TTC549 (cell line): ENCODE data around the gene SRRD.
"Not testable (repeated sequence)": the region's sequence is repeated elsewhere in the genome, so short reads cannot be mapped to it uniquely, and the experiment has no call there.

Experiments used
- FAIRE-seq: peaks from 2 replicates; lab custom pipeline; 2012; peaks lifted over from hg19 to GRCh38; lab: Jason Lieb, UNC

SRRD gene, protein sequence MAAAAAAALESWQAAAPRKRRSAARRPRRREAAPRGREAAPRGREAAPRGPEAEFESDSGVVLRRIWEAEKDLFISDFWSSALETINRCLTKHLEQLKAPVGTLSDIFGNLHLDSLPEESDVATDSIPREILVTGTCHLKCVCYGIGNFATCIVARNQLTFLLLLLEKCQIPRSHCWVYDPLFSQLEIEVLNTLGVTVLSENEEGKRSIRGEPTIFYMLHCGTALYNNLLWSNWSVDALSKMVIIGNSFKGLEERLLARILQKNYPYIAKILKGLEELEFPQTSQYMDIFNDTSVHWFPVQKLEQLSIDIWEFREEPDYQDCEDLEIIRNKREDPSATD

DNA sequence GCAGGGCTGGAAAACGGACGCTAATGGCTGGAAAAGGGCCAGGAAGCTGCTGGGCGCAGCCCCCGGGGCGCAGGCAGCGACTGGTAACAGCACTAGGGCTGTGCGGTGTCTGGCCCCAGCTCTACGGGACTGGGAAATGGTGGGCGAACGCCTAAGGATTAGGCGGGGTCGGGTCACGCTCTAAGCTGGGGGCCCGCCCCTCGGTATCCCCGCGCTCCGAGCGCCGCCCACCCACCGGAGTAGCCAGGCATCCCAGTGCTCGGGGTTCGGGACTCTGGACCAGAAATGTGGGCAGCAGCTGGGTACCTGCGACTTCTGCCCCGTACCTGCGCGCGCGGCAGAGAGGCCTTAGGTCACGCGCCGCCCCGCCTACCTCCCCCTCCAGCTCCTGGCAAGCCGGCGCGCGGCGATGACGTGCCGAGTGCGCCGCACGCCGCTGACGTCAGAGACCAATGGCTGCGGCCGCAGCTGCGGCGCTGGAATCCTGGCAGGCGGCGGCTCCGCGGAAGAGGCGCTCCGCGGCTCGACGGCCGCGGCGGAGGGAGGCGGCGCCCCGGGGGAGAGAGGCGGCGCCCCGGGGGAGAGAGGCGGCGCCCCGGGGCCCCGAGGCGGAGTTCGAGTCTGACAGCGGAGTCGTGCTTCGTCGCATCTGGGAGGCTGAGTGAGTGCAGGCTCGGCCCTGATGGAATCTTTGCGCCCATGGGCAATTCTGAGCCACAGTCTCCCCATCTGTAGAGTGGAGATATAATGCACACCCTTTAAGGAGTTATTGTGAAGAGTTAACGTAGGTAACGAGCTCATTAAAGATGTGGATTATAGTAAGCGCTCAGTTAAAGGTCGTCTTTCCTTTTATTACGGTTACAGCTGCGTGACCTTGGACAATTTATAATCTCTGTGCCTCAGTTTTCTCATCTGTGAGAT lies at the start of gene SRRD, which contains the start of gene HPS4:
TSS of gene SRRD (plus strand) at position 439 of the 921 bp plus-strand sequence. CDS start at position 453, 14 bp downstream.
TSS of gene HPS4 (minus strand) at position 345 of the 921 bp plus-strand sequence. CDS start 2,021 bp downstream, outside the sequence.
- FAIRE-seq: no peak

DNA sequence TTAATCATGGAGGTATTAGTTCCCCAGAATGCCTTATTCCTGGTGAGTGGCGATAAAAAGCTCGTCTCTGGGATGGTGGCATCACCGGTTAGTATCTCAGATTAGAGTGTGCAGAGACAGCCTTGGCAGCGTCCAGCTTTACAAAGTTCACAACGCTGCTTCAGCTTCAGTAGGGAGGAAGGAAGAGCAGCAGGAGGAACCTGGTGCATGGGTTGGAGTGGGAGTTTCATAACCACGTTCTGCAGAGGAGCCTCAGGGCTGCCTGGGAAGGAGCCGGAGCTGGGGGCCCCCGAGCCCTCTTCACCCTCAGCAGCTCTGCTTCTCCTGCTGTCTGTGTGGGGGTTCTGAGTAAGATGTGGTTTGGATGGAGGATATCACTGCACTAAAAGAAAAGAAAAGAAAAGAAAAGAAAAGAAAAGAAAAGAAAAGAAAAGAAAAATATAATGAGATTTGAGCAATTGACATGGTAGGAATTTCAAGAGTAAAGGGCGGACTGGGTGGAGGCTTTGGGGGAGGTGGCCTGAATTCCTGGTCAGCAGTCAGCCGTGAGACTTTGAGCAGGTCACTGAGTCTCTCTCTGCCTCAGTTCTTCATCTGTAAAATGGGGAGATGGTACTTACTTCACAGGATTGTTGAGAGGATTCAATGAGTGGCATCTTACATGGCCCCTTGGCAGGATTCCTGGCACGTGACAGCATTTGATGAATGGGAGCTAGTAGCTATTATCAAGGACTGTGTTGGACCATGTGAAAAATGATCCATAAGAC lies 48.2 kb upstream of the SRRD start:
- no peak for FAIRE-seq

DNA sequence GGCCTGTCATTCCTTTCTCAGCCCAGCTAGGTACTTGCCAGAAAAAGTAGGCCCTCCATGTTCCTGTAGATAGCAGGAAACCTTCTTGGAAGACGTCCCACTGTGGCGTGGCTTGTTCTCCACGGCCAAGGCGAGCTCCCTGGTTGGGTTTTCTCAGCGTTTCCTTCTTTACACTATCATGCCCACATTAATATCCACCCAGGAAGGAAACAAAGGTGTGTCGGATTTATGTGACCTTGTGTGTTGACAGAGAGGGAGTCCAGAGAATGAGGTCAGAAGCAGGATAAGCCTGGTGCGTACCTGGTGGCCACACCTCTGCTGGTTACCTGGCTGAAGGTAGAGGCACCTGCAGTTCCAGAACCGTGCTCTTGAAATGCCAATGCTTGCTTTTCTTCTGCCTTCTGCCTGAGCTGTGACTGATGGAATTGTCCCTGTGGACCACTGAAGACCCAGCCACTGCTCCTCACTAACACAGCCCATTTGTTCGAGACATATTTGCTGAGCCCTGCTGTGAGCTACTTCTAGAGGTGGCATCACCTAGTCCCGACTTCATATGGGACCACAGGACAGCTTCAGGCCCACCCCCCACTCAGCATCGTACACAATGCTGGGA lies 46.7 kb upstream of the SRRD start:
- no peak for FAIRE-seq

DNA sequence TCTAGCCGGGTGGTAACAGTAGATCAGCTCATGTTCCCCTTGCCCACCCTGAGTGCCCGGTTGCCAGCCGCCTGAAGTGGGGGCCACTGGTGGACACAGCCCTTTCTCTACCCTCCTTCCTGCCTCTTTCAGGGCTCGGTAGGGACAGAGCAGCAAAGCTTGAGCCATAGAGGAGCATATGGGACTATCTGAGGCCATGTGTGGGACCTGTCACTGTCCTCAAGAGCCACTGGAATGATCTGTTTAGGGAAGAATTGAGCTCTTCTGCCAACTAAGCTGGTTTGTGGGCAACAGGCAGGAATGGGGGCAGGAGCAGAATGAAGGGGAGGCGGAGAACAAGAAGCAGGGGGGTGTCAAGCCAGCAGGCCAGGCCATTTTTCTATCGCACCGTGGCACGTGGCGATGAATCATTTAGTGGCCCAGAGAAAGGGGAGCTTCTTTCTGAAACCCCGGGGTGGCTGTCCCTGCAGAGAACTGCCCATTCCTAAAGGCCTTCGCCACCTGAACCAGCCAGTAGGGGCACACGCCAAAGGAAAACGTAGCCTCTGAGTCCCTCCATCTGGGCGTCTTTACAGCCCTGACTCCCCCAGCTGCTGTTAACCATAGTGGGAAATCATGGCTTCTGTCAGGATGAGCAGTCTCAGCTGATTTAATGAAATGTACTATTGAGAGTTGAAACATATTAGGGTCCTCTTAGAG lies 45.8 kb upstream of the SRRD start:
- FAIRE-seq: no peak

DNA sequence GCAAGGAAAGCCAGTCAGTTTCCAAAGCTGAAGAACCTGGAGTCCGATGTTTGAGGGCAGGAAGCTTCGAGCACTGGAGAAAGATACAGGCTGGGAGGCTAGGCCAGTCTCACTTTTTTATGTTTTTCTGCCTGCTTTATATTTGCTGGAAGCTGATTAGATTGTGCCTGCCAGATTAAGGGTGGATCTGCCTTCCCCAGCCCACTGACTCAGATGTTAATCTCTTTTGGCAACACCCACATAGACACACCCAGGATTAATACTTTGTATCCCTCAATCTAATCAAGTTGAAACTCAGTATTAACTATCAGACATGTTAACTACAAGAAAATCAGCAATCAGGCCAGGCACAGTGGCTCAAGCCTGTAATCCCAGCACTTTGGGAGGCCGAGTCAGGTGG lies 44.9 kb upstream of the SRRD start:
- FAIRE-seq: not testable (repeated sequence)

DNA sequence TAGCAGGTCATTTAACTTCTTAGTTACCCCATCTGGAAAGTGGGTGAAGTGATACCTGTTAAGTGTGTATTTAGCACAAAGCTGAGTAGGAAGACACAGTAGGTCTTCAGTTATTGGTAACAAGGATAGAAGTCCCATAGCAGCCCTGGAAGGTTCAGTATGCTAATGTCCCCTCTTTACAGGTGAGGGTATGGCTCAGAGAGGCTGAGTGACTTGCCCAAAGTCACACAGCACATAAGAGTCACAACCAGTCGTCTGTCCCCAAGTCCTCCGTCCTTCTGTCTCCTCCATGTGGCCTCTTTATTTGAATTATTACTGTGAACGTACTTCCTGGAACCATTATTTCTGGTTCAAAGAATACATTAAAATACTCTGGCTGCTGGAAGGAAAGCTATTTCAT lies 44.1 kb upstream of the SRRD start:
- no peak for FAIRE-seq

DNA sequence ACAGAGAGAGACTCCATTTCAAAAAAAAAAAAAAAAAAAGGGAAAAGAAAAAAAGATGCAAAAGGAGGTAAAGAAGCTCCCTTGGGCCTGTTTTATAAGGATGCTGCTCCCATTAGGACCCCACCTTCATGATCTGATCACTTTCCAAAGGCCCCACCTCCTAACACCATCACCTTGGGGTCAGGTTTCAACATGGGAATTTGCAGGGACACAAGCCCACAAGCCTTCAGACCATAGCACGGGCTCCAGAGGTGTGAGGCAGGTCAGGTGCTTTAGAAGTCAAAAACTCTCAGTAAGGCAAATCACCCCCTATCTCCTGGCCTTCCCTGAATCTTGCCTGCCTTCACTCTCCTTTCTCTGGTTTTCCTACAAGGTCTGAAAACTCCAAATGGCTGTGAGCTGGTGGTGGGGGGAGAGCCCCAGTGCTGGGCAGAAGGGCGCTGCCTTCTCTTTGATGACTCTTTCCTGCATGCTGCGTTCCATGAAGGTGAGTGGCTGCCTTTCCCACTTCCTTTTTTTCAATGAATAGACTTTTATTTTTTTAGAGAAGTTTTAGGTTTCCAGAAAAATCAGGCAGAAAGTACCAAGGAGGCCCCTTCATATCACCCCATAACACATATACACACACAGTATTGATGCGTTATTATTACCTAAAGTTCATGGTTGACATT lies 41.5 kb upstream of the SRRD start:
- no peak for FAIRE-seq

DNA sequence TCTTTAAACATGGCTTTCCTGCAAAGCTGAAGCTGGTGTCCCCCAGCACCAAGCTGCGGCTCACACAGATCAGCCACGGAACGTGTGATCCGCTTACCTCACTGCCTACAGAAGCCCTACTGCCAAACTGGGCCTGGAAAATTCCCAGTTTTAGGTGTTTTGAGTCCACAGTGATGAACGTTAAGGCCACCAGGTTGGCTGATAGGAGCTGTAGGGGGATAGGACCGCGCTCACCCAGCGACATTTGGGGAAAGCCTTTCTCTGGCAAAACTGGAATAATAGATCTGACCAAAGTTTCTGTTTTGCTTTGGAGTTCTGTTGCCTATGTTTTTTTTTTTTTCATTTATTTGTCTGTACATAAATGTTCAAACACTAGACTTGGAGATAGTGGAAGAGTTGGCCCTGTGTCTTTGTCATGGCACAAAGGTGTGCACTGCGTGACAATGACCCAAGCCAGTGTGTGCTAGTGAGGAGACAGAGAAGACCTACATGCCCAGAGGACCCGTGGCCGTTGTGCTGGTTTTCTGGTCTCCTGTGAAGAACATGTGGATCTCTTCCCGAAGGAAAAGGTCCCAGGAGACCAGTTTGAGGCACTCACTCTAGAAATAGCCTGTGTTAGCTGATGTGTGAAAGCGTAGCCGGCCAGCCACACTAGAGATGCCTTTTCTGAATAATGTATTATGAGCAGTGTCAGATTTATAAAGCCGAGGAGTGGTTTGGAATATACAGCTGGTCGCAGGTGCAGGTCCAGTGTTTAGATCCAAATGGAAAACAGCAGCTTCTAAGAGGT lies 39.6 kb upstream of the SRRD start:
- no peak for FAIRE-seq

DNA sequence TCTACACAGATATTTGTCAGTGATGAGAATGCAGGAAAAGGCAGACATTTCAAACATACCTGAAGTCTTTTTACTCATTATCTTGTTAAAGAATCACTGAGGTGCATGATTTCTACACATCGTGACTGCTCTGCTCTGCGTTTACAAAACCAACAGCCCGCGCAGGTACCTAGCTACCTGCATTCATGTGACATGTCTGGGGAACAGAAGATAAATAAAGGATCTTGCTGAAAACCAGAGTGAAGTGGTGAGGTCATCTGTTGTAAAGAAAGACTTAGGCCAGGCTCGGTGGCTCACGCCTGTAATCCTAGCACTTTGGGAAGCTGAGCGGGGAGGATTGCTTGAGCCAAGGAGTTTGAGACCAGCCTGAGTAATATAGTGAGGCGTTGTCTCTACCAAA lies 38.9 kb upstream of the SRRD start:
- FAIRE-seq: no peak

DNA sequence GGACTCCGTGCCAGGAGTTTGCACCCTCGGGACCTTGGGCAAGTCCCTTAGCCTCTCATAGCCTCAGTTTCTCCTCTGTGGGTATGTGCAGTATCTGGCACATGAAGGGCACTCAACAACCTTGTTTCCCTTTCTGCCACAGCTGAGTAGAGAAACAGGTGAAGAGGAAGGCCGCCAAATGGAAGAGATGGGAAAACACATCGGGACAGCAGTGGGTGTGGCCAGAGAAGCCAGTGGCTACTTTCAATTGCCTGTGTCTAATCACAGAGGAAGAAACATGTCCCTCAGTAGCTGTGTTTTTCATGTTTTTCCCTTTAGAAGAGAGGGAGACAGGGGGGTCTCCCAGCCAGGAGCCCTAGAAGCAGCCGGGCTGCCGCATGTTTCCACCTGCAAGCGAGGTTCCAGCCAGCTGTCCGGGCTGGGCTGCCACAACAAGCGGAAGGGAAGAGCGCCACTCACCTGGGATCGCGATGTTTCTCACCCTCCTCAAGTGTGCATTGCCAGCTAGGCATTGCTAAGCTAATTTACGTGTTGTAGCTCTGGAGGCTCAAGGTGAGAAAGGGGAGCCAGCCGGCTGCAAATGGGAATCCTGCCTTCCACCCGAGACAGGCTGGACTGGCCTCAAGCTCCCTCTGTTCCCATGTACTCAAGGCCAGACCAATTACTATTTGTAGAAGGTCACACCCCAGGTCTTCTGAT lies 38.0 kb upstream of the SRRD start:
- no peak for FAIRE-seq

DNA sequence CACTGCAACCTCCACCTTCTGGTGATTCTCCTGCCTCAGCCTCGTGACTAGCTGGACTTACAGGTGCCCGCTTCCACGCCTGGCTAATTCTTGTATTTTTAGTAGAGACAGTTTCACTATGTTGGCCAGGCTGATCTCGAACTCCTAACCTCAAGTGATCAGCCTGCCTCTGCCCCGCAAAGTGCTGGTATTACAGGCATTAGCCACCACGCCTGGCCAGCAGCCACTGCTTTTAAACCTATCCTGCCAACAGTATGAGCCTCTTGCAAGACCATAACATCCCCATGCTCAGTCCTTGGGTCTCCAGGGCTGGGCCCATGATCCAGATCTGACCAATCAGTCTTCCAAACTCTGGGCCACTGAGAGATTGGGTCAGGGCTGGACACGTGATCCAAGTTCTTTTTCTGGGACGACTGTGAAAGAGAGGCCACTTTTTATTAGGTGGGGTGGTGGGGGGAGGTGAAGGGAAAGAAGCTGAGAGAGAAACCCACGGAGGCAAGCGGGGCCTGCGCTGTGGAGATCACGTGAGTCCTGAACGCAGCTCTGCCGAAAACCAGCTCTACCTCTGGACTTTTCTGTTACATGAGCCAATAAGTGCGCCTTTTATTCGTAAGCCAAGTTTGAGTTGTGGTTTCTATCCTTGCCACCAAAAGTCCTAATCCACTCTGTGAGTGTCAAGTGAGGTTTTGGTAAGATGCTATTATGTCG lies 36.7 kb upstream of the SRRD start:
- FAIRE-seq: no peak

DNA sequence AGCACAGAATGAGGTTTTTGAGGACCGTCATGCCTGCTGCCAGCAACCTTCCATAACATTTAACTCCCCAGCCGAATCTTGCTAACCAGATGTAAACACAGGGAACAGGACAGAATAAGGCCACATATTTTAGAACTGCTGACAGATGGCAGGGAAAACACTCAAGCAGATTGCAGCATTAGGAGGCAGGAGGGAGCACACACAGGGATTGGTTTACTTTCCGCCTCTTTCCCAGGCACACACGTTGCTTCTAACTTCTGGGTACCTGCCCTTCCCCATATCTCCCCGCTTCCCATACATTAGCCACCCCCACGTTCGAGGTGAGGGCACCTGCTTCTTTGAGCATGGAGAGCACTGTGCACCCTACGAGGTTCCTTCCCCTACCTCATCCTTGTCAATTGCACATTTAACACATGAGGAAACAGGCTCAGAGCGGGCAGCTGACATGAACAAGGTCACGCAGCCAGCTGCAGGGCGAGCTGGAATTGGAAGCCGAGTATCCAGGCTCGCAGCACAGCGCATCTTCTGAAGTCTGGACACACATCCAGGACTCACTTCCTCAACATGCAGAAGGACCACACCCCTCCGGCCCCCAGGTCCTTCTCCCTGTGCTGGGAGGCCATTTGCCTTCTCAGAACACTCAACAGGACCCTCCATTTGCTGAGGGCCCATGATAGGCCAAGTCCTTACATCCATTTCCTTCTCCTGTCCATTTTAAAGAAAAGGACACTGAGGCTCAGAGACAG lies 35.9 kb upstream of the SRRD start:
- no peak for FAIRE-seq

DNA sequence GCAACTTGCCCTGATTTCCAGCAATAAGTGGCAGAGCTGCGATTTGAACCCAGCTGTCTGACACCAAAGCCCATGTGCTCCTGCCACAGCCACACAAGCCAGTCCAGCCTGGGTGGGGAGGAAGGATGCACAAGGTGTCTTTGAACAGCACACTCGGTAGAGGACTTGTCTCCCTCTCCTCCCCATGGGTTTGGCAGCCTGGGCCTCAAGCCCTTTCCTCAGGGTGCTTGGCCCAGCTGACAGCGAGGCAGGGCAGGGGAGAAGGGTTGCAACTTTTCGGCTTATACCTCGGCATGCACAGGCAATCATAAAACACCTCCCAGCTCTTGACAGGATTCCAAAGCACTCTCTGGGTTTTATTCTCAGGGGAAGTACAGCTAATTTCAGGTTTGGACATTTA lies 35.3 kb upstream of the SRRD start:
- no peak for FAIRE-seq

DNA sequence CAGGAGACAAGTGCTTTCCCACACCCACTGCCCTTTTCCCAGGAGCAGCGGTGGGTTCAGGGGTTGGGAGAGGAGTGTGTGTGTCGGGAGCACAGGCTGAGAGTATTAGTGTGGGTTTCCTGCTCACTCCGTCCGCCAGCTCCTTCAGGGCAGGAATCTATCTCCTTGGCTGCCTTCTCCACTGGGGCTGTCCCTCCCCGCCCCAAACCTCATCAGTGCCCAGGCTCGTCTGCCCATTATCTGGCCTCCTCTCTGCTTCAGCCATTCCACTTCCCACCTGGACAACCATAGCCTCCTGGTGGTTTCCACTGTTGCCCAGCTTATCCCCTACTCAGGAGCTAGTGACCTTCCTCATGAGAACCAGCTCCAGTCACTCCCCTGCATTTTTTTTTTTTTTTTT lies 34.7 kb upstream of the SRRD start:
- FAIRE-seq: no peak

DNA sequence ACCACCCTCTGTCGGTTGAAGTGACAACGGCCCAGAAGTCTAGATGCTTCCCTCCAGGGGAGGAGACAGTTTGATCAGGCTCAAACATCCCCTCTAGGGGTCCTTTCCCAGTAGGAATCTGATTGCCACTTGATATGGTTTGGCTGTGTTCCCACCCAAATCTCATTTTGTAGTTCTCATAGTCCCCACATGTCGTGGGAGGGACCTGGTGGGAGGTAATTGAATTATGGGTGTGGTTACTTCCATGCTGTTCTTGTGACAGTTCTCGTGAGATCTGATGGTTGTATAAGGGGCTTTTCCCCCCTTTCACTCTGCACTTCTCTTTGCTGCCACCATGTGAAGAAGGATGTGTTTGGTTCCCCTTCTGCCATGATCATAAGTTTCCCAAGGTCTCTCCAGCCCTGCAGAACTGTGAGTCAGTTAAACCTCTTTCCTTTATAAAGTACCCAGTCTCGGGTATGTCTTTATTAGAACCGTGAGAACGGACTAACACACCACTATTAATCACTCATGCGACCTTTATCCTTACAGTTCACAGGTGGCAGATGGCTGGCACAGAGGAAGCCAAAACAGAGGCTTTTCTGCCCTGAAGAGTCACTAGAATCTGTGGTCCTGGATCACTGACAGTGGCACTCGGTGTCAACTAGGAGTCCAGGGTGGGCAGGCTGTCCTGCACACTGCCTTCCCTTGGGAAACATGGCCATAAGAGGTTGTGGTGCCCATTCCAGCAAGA lies 33.1 kb upstream of the SRRD start:
- no peak for FAIRE-seq

DNA sequence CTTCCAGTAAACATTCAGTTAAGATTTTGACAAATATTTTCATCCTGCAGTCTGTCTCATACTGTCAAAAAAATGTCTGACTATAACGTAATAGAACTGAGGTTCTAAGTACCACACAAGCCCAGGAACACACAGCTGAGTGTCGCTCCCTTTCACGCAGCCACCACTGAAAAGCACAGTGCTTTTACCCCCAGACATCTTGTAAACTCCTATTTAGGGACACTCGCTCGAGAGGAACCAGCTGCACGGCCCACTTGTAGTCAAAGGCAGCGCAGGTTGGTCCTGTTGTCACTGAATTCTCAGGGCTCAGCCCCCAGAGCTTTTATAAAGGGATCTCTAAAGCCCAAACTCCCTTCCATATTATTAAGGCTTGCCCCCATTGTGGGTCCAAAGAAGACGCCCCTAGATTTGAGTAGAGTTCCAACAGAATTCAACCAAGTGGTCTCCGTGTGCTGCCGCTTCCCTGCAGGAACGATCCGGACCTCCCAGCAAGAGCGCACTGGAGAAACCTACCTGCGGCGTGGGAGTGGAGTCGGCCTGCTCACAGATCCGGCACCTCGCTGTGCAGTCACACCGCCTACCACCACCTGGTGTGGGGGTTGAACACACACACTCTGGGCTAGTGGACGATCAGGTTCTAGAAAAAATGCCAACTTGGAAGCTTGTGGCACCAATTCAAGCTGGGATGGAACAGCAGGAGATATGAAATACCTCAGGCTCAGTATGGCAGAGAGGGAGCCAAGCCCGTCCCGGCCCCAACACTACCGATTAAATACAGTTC lies 31.3 kb upstream of the SRRD start:
- FAIRE-seq: no peak

DNA sequence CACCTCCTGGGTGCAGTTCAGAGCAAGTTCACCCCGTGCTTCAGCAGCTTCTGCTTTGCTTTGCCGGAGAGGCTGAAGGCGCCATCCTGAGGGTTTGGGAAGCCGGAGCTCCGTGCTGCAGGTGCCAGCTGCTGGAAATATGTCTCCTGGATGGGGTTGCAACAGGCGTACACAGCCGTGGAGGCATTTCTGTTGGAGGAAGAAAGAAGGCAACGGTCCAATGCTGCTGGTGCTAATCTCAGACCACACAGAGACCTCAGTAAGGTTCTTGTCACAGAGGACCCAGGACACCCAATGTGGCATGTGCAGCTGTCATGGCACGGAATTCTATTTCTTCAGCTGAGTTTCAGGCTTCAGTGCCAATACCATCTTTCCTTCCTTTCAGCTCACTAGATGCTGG lies 30.5 kb upstream of the SRRD start:
- no peak for FAIRE-seq
